Neural cell (in vitro differentiated cells): ENCODE measurements around the gene ANAPC15. TPM values are rescaled to one million over a fixed set of nuclear protein-coding genes. Genes with fewer than 3 reads are reported as not detected.

Experiments
- H2AFZ ChIP-seq: fragments of 200-600, 300-800 bp; sonication (generic), shearing (Covaris generic); 2 replicates; pipeline ENCODE4 v1.6.0; 2014; ENCODE audit warnings: low read depth, mild to moderate bottlenecking, antibody characterized with exemption, low read length, moderate library complexity
- H3F3A ChIP-seq: fragments of 200-600 bp; shearing (Covaris generic); 2 replicates; pipeline ENCODE4 v1.6.1; 2016; ENCODE audit warnings: mild to moderate bottlenecking, moderate library complexity, mixed read lengths, antibody characterized with exemption, low read length; ENCODE audit not compliant: insufficient read depth, poor library complexity, severe bottlenecking
- H3K27ac ChIP-seq: fragments of 200-600, 300-800 bp; sonication (generic), shearing (Covaris generic); 2 replicates; pipeline ENCODE4 v1.5.1; 2014; ENCODE audit warnings: mild to moderate bottlenecking, low read length, moderate library complexity
- H3K27me3 ChIP-seq: fragments of 300-800, 200-600 bp; sonication (generic), shearing (Covaris generic); 2 replicates; pipeline ENCODE4 v1.6.0; 2014; ENCODE audit warnings: mild to moderate bottlenecking, low read depth, low read length, moderate library complexity; ENCODE audit not compliant: insufficient read depth
- H3K36me3 ChIP-seq: fragments of 300-800, 200-600 bp; sonication (generic), shearing (Covaris generic); 2 replicates; pipeline ENCODE4 v1.5.1; 2014; ENCODE audit warnings: mild to moderate bottlenecking, antibody characterized with exemption, low read length, moderate library complexity; ENCODE audit not compliant: insufficient read depth
- H3K4me2 ChIP-seq: fragments of 300-800, 200-600 bp; sonication (generic), shearing (Covaris generic); 2 replicates; pipeline ENCODE4 v1.6.0; 2014; ENCODE audit warnings: mild to moderate bottlenecking, low read length
- H3K4me3 ChIP-seq: fragments of 300-800, 200-600 bp; sonication (generic), shearing (Covaris generic); 2 replicates; pipeline ENCODE4 v1.5.1; 2014; ENCODE audit warnings: mild to moderate bottlenecking, low read length, moderate library complexity
- H3K79me2 ChIP-seq: fragments of 200-600 bp; shearing (Covaris generic); replicated peaks from 2 replicates; pipeline ENCODE4 v1.6.0; 2014; ENCODE audit warnings: mild to moderate bottlenecking, low read length, moderate library complexity; ENCODE audit not compliant: insufficient read depth
- H3K9ac ChIP-seq: fragments of 300-800, 200-600 bp; sonication (generic), shearing (Covaris generic); 2 replicates; pipeline ENCODE4 v1.6.1; 2016; ENCODE audit warnings: mild to moderate bottlenecking, low read length, mixed read lengths
- H3K9me2 ChIP-seq: fragments of 200-600 bp; shearing (Covaris generic); 2 replicates; pipeline ENCODE4 v1.6.1; 2016; ENCODE audit warnings: mild to moderate bottlenecking, low read length, mixed read lengths; ENCODE audit not compliant: insufficient read depth
- H3K9me3 ChIP-seq: fragments of 200-600, 300-800 bp; sonication (generic), shearing (Covaris generic); 2 replicates; pipeline ENCODE4 v1.6.1; 2016; ENCODE audit warnings: mild to moderate bottlenecking, mixed run types, low read length, moderate library complexity, mixed read lengths
- H4K20me1 ChIP-seq: fragments of 200-600 bp; shearing (Covaris generic); 2 replicates; pipeline ENCODE4 v1.6.1; 2016; ENCODE audit warnings: mild to moderate bottlenecking, mixed run types; ENCODE audit not compliant: insufficient read depth
- CTCF ChIP-seq: fragments of 450-650 bp; IDR thresholded peaks from 2 replicates; pipeline ENCODE4 v1.5.1; 2014; ENCODE audit warnings: antibody characterized with exemption, mild to moderate bottlenecking, moderate library complexity; ENCODE audit not compliant: poor library complexity, severe bottlenecking
- EP300 ChIP-seq: fragments of 450-650 bp; conservative IDR thresholded peaks from 2 replicates; pipeline ENCODE4 v1.6.1; 2014; ENCODE audit warnings: antibody characterized with exemption, mild to moderate bottlenecking, moderate library complexity; ENCODE audit not compliant: poor library complexity, severe bottlenecking
- EZH2 ChIP-seq: fragments of 200-600, 300-800 bp; shearing (Covaris generic), sonication (generic); IDR thresholded peaks from 2 replicates; pipeline ENCODE4 v1.6.1; 2014; ENCODE audit warnings: antibody characterized with exemption, low read length, borderline replicate concordance, mild to moderate bottlenecking; ENCODE audit not compliant: insufficient read depth, poor library complexity, severe bottlenecking
- MXI1 ChIP-seq: fragments of 450-650 bp; conservative IDR thresholded peaks from 2 replicates; pipeline ENCODE4 v1.6.1; 2014; ENCODE audit warnings: antibody characterized with exemption, mild to moderate bottlenecking; ENCODE audit not compliant: poor library complexity, severe bottlenecking
- POLR2AphosphoS5 ChIP-seq: IDR thresholded peaks from 2 replicates; pipeline ENCODE4 v1.6.1; 2012
- RAD21 ChIP-seq: fragments of 450-650 bp; conservative IDR thresholded peaks from 2 replicates; pipeline ENCODE4 v1.6.1; 2014; ENCODE audit warnings: antibody characterized with exemption, mild to moderate bottlenecking, moderate library complexity
- REST ChIP-seq: IDR thresholded peaks from 2 replicates; pipeline ENCODE4 v1.6.1; 2012; ENCODE audit warnings: borderline replicate concordance
- SMC3 ChIP-seq: fragments of 450-650 bp; conservative IDR thresholded peaks from 2 replicates; pipeline ENCODE4 v1.6.1; 2014; ENCODE audit warnings: antibody characterized with exemption, mild to moderate bottlenecking, moderate library complexity; ENCODE audit not compliant: poor library complexity
- TAF1 ChIP-seq: IDR thresholded peaks from 2 replicates; pipeline ENCODE4 v1.6.1; 2012; ENCODE audit warnings: low read depth
- polyA plus RNA-seq: library from polyadenylated mRNA; depleted of rRNA; stranded (reverse); fragments of >200 nt; gene quantifications from 2 replicates; pipeline ENCODE4 v1.2.3, GENCODE V29; 2014
- small RNA-seq, 3 experiments: library from RNA; depleted of rRNA; stranded (forward); fragments of <200 nt; gene quantifications; one replicate each; pipeline ENCODE3, GENCODE V24; 2012

The ANAPC15 gene
- polyA plus RNA-seq, 1 donor from 2014 or later, result 64.6 TPM

- no peak overlapping the region for H3K4me3 ChIP-seq
- H2AFZ ChIP-seq, result no peak overlapping the region
- H4K20me1 ChIP-seq, result no peaks in the 10 kb centered on the region
- H3K36me3 ChIP-seq, result no peaks in the 10 kb centered on the region
- H3K9me2 ChIP-seq, result no peaks in the 10 kb centered on the region
- H3K79me2 ChIP-seq, result peaks cover 9% of the 10 kb centered on the region
- TF ChIP-seq POLR2AphosphoS5, result no peak
- no peak for TF ChIP-seq EP300
- no peak for TF ChIP-seq REST
- no peak for TF ChIP-seq MXI1
- TF ChIP-seq CTCF, result no peak
- no peak for TF ChIP-seq RAD21
- no peak for TF ChIP-seq SMC3
- TF ChIP-seq EZH2, result no peak
- no peak for TF ChIP-seq TAF1
- no peak overlapping the region for H3K9ac ChIP-seq
- H3K4me2 ChIP-seq, result no peak overlapping the region
- H3K27me3 ChIP-seq, result no peaks in the 10 kb centered on the region
- H3K27ac ChIP-seq, result no peak overlapping the region
- no peaks in the 10 kb centered on the region for H3K9me3 ChIP-seq
- no peaks in the 10 kb centered on the region for H3F3A ChIP-seq
These were observed 45.6 kb downstream of the ANAPC15 start for GRCh38 chr11:72066855-72067254.

- H3K9me2 ChIP-seq, result no peaks in the 10 kb centered on the region
- H3F3A ChIP-seq, result no peaks in the 10 kb centered on the region
- peaks cover 3% of the 10 kb centered on the region for H3K79me2 ChIP-seq
- TF ChIP-seq POLR2AphosphoS5 (no peak), RAD21 (no peak), EZH2 (no peak)
- no peak overlapping the region for H3K4me2 ChIP-seq
- no peaks in the 10 kb centered on the region for H3K36me3 ChIP-seq
- no peak overlapping the region for H2AFZ ChIP-seq
- no peak overlapping the region for H3K4me3 ChIP-seq
- no peak overlapping the region for H3K27ac ChIP-seq
- H3K9me3 ChIP-seq, result no peaks in the 10 kb centered on the region
- no peaks in the 10 kb centered on the region for H3K27me3 ChIP-seq
- no peak overlapping the region for H3K9ac ChIP-seq
- no peaks in the 10 kb centered on the region for H4K20me1 ChIP-seq
These were observed 50.6 kb downstream of the ANAPC15 start for GRCh38 chr11:72061739-72062396.

Small RNA genes within 50 kb of the gene (small RNA-seq; reads per million reads assigned to genes)
- 0 to 0.39 (median 0) reads per million in 3 experiments for gene MIR3165

Other genes with a start within 250 kb of the ANAPC15 start
- gene DEFB131B, start 234.2 kb downstream of the ANAPC15 start, polyA plus RNA-seq, result not detected in 2 replicates
- 4.4 and 6.3 TPM in 2 replicates for gene XNDC1N, start 184.1 kb downstream of the ANAPC15 start, polyA plus RNA-seq
- 19.2 and 21.2 TPM in 2 replicates for gene RNF121, start 183.6 kb downstream of the ANAPC15 start, polyA plus RNA-seq
- 3.1 and 3.2 TPM in 2 replicates for gene IL18BP, start 113.8 kb downstream of the ANAPC15 start, polyA plus RNA-seq
- gene NUMA1, start 32.2 kb downstream of the ANAPC15 start, polyA plus RNA-seq, result 116 and 157 TPM in 2 replicates
- 20.8 and 21.3 TPM in 2 replicates for gene LRRC51, start 31.8 kb downstream of the ANAPC15 start, polyA plus RNA-seq
- gene LAMTOR1, start 9.4 kb downstream of the ANAPC15 start, polyA plus RNA-seq, result 100 and 108 TPM in 2 replicates
- gene TOMT, start 6.8 kb downstream of the ANAPC15 start, polyA plus RNA-seq, result 0.52 and 0.76 TPM in 2 replicates
- not detected in 2 replicates for gene FOLR3, start 23.0 kb upstream of the ANAPC15 start, polyA plus RNA-seq
- gene FOLR1, start 79.4 kb upstream of the ANAPC15 start, polyA plus RNA-seq, result not detected in 2 replicates
- not detected in 2 replicates for gene FOLR2, start 104.1 kb upstream of the ANAPC15 start, polyA plus RNA-seq
- 1.5 and 2.0 TPM in 2 replicates for gene INPPL1, start 112.1 kb upstream of the ANAPC15 start, polyA plus RNA-seq
- not detected in 2 replicates for gene PHOX2A, start 131.5 kb upstream of the ANAPC15 start, polyA plus RNA-seq